Measurements from ENCODE around the gene KCNMA1. TPM values are rescaled to one million over a fixed set of nuclear protein-coding genes. Genes with fewer than 3 reads are reported as not detected.

Gene KCNMA1
- total RNA-seq, 8 experiments from 2014 or later = 4.3 to 81.4 (median 17.3) TPM

DNA sequence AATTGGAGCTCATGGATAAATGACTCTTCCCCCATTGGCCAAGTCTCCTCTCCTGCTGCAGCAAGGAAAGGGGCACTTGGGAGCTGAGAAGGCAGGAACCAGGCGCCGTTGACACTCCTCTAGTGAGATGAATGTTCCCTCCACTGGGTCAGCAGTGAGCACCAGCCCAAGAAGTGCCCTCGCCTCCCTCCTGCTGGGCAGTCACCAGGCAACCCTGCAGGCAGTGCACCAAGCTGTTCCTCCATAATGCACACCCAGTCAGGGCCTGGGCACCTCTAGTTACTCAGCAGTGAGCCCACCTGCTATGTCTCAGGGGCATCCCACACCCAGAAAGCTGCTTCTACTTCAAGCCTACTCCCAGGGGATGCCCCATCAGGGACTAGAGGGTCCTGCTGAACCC, 84.3 kb downstream of the KCNMA1 start:
- no peak overlapping the region for H3K4me3 ChIP-seq
- H3K4me1 ChIP-seq (replicated peaks in 1 of 2) = peaks cover 10 to 13% of the 10 kb centered on the region in 2 donors
- in situ Hi-C loops (cut with MboI; ENCODE audit: low pct_unique_long_range_greater_than_20kb in 2 of 9, low sequenced_read_pairs in 9 of 9, unreplicated experiment in 9 of 9) = no loop called here
- ATAC-seq (replicated peaks in 6 of 8) = peak in 2 of 8 experiments; percentile 32 to 91
- WGBS, 10 experiments = 80 to 100% (median 83%) methylated on average over 1 to 2 of the region's 3 CpGs; no CpG with 5 or more reads in 4 of the 10 experiments
- no peak overlapping the region for H3K27ac ChIP-seq

GRCh38 chr10:77552252-77552651, 85.4 kb downstream of the KCNMA1 start:
- ATAC-seq (replicated peaks in 6 of 8) = no peak
- no peak overlapping the region for H3K27ac ChIP-seq
- 0 to 80% (median 66%) methylated on average over 1 of the region's 1 CpG; no CpG with 5 or more reads in 6 of the 10 experiments for WGBS, 10 experiments

GRCh38 chr10:77550378-77550777, 87.2 kb downstream of the KCNMA1 start:
- Histone ChIP-seq H3K27ac (no peak overlapping the region), H3K4me3 (no peak overlapping the region), H3K4me1 (replicated peaks in 1 of 2) (peaks cover 0 to 4% of the 10 kb centered on the region in 2 donors)
- in situ Hi-C loops (cut with MboI; ENCODE audit: low pct_unique_long_range_greater_than_20kb in 2 of 9, low sequenced_read_pairs in 9 of 9, unreplicated experiment in 9 of 9) = no loop called here
- ATAC-seq (replicated peaks in 6 of 8) = no peak
- 60 to 90% (median 81%) methylated on average over 1 to 8 of the region's 10 CpGs; no CpG with 5 or more reads in 4 of the 10 experiments for whole genome bisulfite sequencing, 10 experiments

More at GRCh38 chr10:77552252-77552651, 85.4 kb downstream of the KCNMA1 start:
- Histone ChIP-seq H3K4me3 (no peak overlapping the region), H3K4me1 (replicated peaks in 1 of 2) (peaks cover 8 to 10% of the 10 kb centered on the region in 2 donors)
- in situ Hi-C loops (cut with MboI; ENCODE audit: low pct_unique_long_range_greater_than_20kb in 2 of 9, low sequenced_read_pairs in 9 of 9, unreplicated experiment in 9 of 9) = no loop called here

DNA sequence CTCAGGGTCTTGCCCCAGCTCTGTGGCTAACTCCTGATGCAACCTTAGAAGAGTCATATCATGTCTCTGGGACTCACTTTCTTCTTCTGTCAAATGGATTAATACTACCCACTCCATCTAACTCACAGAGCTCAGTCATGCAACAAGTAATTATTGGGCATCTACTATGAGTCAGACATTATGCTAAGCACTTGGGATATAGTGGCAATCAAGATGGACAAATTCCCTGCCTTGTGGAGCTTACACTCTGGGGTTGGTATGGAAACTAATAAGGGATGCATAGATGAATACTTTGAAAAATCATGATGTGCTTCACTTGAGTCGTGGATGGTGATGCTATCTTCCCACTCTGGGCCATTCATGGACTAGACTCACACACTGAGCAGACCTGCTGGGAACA, 88.9 kb downstream of the KCNMA1 start:
- WGBS, 10 experiments = 67% methylated on average over 1 of the region's 1 CpG; no CpG with 5 or more reads in 7 of the 10 experiments
- Histone ChIP-seq H3K27ac (no peak overlapping the region), H3K4me1 (replicated peaks in 1 of 2) (no peaks in the 10 kb centered on the region), H3K4me3 (no peak overlapping the region)
- peak in 3 of 8 experiments; percentile 25 to 75 (median 69) for ATAC-seq (replicated peaks in 6 of 8)
- in situ Hi-C loops (cut with MboI; ENCODE audit: low pct_unique_long_range_greater_than_20kb in 2 of 9, low sequenced_read_pairs in 9 of 9, unreplicated experiment in 9 of 9) = no loop called here

DNA sequence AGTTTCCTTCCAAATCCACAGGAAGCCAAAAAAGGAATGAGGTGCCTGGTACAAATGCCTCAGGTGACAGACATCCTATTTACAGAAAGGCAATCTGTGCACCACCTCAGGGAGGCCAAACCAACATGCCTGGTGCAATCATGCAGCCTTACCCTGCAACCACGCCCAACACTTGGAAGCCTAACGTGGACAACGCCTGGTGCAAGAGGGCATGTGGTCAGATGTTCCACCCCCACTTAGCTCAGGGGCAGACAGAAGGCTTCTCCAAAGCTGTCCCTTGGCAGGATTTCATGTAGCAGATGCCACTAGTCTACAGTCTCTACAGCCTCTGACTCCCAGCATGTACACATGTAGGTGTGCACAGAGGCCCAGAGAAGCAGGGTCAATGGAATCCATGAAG, 89.5 kb downstream of the KCNMA1 start:
- H3K4me1 ChIP-seq (replicated peaks in 1 of 2) = no peaks in the 10 kb centered on the region
- in situ Hi-C loops (cut with MboI; ENCODE audit: low pct_unique_long_range_greater_than_20kb in 2 of 9, low sequenced_read_pairs in 9 of 9, unreplicated experiment in 9 of 9) = no loop called here
- no peak overlapping the region for H3K4me3 ChIP-seq
- ATAC-seq (replicated peaks in 6 of 8) = peak in 3 of 8 experiments; percentile 25 to 71 (median 45)
- 60 to 82% (median 80%) methylated on average over 1 to 2 of the region's 3 CpGs; no CpG with 5 or more reads in 7 of the 10 experiments for WGBS, 10 experiments
- no peak overlapping the region for H3K27ac ChIP-seq

- in situ Hi-C loops (cut with MboI; ENCODE audit: low pct_unique_long_range_greater_than_20kb in 2 of 9, low sequenced_read_pairs in 9 of 9, unreplicated experiment in 9 of 9) = no loop called here
- ATAC-seq (replicated peaks in 6 of 8) = no peak
- 50 to 100% (median 88%) methylated on average over 1 to 4 of the region's 5 CpGs; no CpG with 5 or more reads in 2 of the 10 experiments for WGBS, 10 experiments
- Histone ChIP-seq H3K4me1 (replicated peaks in 1 of 2) (no peaks in the 10 kb centered on the region), H3K4me3 (no peak overlapping the region), H3K27ac (no peak overlapping the region)
These were observed 90.1 kb downstream of the KCNMA1 start for GRCh38 chr10:77547307-77548050.

GRCh38 chr10:77546042-77546441, 91.6 kb downstream of the KCNMA1 start:
- no peak for ATAC-seq (replicated peaks in 6 of 8)
- 20 to 100% (median 100%) methylated on average over 1 of the region's 1 CpG; no CpG with 5 or more reads in 5 of the 10 experiments for WGBS, 10 experiments
- in situ Hi-C loops (cut with MboI; ENCODE audit: low pct_unique_long_range_greater_than_20kb in 2 of 9, low sequenced_read_pairs in 9 of 9, unreplicated experiment in 9 of 9) = no loop called here
- Histone ChIP-seq H3K4me3 (no peak overlapping the region), H3K4me1 (replicated peaks in 1 of 2) (no peaks in the 10 kb centered on the region), H3K27ac (no peak overlapping the region)

DNA sequence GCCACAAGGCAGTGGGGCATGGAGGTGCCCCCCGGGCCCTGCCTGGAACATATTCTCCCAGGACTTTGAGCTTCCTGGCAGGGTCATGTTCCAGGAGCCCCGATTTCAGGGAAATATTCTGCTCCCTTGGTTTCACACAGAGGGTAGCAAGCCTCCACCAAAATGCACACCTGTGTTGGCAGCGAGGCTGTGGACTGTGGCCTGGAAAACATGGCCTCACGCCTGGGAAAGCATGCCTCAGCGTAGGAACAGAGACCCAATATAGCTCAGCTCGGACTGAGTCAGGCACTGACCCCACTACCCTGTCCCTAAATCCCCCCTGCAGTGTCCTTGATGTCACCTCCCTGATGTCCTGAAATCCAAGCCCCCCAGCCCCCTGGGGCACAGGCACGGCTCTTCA, 92.0 kb downstream of the KCNMA1 start:
- H3K27ac ChIP-seq = no peak overlapping the region
- in situ Hi-C loops (cut with MboI; ENCODE audit: low pct_unique_long_range_greater_than_20kb in 2 of 9, low sequenced_read_pairs in 9 of 9, unreplicated experiment in 9 of 9) = no loop called here
- no peaks in the 10 kb centered on the region for H3K4me1 ChIP-seq (replicated peaks in 1 of 2)
- H3K4me3 ChIP-seq = no peak overlapping the region
- 60 to 100% (median 85%) methylated on average over 1 to 3 of the region's 7 CpGs; no CpG with 5 or more reads in 6 of the 10 experiments for WGBS, 10 experiments
- no peak for ATAC-seq (replicated peaks in 6 of 8)

- in situ Hi-C loops (cut with MboI; ENCODE audit: low pct_unique_long_range_greater_than_20kb in 2 of 9, low sequenced_read_pairs in 9 of 9, unreplicated experiment in 9 of 9) = no loop called here
- H3K27ac ChIP-seq = no peak overlapping the region
- H3K4me1 ChIP-seq (replicated peaks in 1 of 2) = no peaks in the 10 kb centered on the region
- H3K4me3 ChIP-seq = no peak overlapping the region
- 100% methylated on average over 1 of the region's 1 CpG; no CpG with 5 or more reads in 9 of the 10 experiments for WGBS, 10 experiments
- no peak for ATAC-seq (replicated peaks in 6 of 8)
These were observed 93.0 kb downstream of the KCNMA1 start for GRCh38 chr10:77544617-77545016.

DNA sequence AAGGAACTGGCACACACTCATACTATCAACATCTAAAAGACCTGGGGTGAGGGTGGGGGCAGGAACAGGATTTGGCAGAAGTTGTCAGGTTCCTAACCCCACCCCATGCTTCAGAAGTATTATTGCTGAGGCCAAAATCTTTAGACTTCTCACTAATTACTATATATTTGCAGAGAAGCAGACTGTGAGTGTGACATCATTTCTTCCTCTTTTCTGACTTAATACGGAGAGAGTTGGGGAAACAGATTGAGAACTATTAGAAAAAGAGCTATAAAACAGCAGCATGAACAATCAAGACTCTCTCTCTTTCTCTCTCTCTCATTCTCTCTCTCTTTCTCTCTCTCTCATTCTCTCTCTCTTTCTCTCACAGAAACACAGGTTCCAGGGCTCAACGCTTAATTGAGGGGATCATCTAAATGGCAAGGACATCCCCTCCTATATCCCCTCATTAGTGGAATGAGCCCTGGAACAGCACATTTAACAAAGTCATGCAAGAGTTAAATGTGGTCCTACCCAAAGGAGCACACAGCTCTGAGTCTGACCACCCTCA, 94.8 kb downstream of the KCNMA1 start:
- Histone ChIP-seq H3K27ac (no peak overlapping the region), H3K4me1 (replicated peaks in 1 of 2) (no peaks in the 10 kb centered on the region), H3K4me3 (no peak overlapping the region)
- in situ Hi-C loops (cut with MboI; ENCODE audit: low pct_unique_long_range_greater_than_20kb in 2 of 9, low sequenced_read_pairs in 9 of 9, unreplicated experiment in 9 of 9) = no loop called here
- ATAC-seq (replicated peaks in 6 of 8) = no peak
- 60 to 100% (median 96%) methylated on average over 1 to 2 of the region's 2 CpGs for WGBS, 10 experiments

DNA sequence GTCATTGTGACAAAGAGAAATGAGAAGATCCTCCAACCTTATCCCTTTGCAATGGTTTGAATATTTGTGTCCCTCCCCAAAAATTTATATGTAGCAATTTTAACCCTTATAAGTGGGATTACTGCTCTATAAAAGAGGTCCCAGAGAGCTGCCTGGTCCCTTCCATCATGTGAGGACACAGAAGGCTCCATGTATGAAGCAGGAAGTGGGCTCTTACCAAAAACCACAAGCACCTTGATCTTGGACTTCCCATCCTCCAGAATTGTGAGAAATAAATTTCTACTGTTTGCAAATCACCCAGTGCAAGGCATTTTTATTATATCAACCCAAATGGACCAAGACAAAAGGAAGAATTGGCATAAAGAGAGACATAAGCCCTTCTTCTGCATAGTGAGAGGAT, 95.7 kb downstream of the KCNMA1 start:
- Histone ChIP-seq H3K4me1 (replicated peaks in 1 of 2) (no peaks in the 10 kb centered on the region), H3K4me3 (no peak overlapping the region), H3K27ac (no peak overlapping the region)
- ATAC-seq (replicated peaks in 6 of 8) = no peak
- in situ Hi-C loops (cut with MboI; ENCODE audit: low pct_unique_long_range_greater_than_20kb in 2 of 9, low sequenced_read_pairs in 9 of 9, unreplicated experiment in 9 of 9) = no loop called here

GRCh38 chr10:77541247-77541646, 96.4 kb downstream of the KCNMA1 start:
- no peak for ATAC-seq (replicated peaks in 6 of 8)
- no peak overlapping the region for H3K27ac ChIP-seq
- in situ Hi-C loops (cut with MboI; ENCODE audit: low pct_unique_long_range_greater_than_20kb in 2 of 9, low sequenced_read_pairs in 9 of 9, unreplicated experiment in 9 of 9) = no loop called here
- no peak overlapping the region for H3K4me3 ChIP-seq
- no peaks in the 10 kb centered on the region for H3K4me1 ChIP-seq (replicated peaks in 1 of 2)
- 90 to 100% (median 100%) methylated on average over 1 of the region's 1 CpG; no CpG with 5 or more reads in 2 of the 10 experiments for WGBS, 10 experiments

GRCh38 chr10:77539147-77539935, 98.3 kb downstream of the KCNMA1 start:
- Histone ChIP-seq H3K4me3 (no peak overlapping the region), H3K4me1 (replicated peaks in 1 of 2) (no peaks in the 10 kb centered on the region), H3K27ac (no peak overlapping the region)
- in situ Hi-C loops (cut with MboI; ENCODE audit: low pct_unique_long_range_greater_than_20kb in 2 of 9, low sequenced_read_pairs in 9 of 9, unreplicated experiment in 9 of 9) = no loop called here
- peak in 3 of 8 experiments; percentile 49 to 68 (median 68) for ATAC-seq (replicated peaks in 6 of 8)
- 0 to 92% (median 64%) methylated on average over 1 to 6 of the region's 7 CpGs; no CpG with 5 or more reads in 1 of the 10 experiments for WGBS, 10 experiments
